Astrocyte of the cerebellum (primary cell): ENCODE data around the gene OR5K4.

Experiments
- DNase-seq: peaks from one replicate; pipeline ENCODE4 v3.0.0-alpha.2; 2011; ENCODE audit warnings: low read depth
- H3K4me3 ChIP-seq: 2 replicates; pipeline ENCODE4 v1.5.1; 2011; ENCODE audit warnings: mild to moderate bottlenecking, low read depth, low read length, moderate library complexity
- CTCF ChIP-seq: IDR thresholded peaks from 2 replicates; pipeline ENCODE4 v1.5.1; 2012; ENCODE audit warnings: low read length, low read depth, moderate library complexity, mild to moderate bottlenecking; ENCODE audit errors: missing control alignments
- in situ Hi-C: cut with HindIII; loops from 2 replicates; pipeline ENCODE4 v1.10.0; 2017; ENCODE audit warnings: low sequenced_read_pairs

OR5K4 gene

GRCh38 chr3:98353554-98353953 lies at the start of gene OR5K4:
Gene OR5K4 (plus strand): TSS chr3:98353854. CDS start chr3:98353854, 0 bp downstream.
- no peak for TF ChIP-seq CTCF
- H3K4me3 ChIP-seq, result no peak within 1 kb of the TSS
- in situ Hi-C loops, result no loop called here
- no peak for DNase-seq

- no peak for TF ChIP-seq CTCF
- in situ Hi-C loops, result no loop called here
- no peak overlapping the region for H3K4me3 ChIP-seq
- DNase-seq, result no peak
Observed at GRCh38 chr3:98322101-98322500, 31.6 kb upstream of the OR5K4 start.

DNA sequence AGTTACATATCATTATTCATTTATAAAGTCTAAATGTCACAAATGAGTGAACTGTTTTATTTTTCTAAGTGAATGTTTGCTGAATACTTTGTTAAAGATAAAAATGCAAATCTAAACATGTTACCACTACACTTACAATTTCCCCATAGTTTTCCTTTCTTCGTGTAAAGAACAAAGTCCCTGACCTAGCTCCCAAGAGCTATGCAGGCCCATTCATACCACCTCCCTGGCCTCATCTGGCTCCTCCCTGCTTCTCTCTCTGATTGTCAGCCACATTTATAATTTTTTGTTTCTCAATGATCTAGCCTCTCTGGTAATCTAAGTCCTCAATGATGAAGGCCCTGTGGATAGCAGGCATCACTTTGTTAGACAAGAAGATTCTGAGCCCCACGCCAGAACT lies 31.0 kb upstream of the OR5K4 start:
- no peak overlapping the region for H3K4me3 ChIP-seq
- no peak for DNase-seq
- no peak for TF ChIP-seq CTCF
- in situ Hi-C loops, result no loop called here

GRCh38 chr3:98323425-98323824 lies 30.2 kb upstream of the OR5K4 start:
- no peak for TF ChIP-seq CTCF
- H3K4me3 ChIP-seq, result no peak overlapping the region
- DNase-seq, result no peak
- in situ Hi-C loops, result no loop called here

GRCh38 chr3:98325055-98325454 lies 28.6 kb upstream of the OR5K4 start:
- in situ Hi-C loops, result no loop called here
- DNase-seq, result no peak
- no peak for TF ChIP-seq CTCF

GRCh38 chr3:98326105-98326893 lies 27.4 kb upstream of the OR5K4 start:
- no peak for TF ChIP-seq CTCF
- no peak overlapping the region for H3K4me3 ChIP-seq
- in situ Hi-C loops, result no loop called here

More at GRCh38 chr3:98325055-98325454, 28.6 kb upstream of the OR5K4 start:
- no peak overlapping the region for H3K4me3 ChIP-seq

More at GRCh38 chr3:98326105-98326893, 27.4 kb upstream of the OR5K4 start:
- DNase-seq, result no peak
